Sigmoid colon (tissue), 7 donors: ENCODE measurements around the gene CNPY1. TPM values are rescaled to one million over a fixed set of nuclear protein-coding genes. Genes with fewer than 3 reads are reported as not detected.

ENCODE experiments used
- DNase-seq: peaks from one replicate; pipeline ENCODE4 v3.0.0-alpha.2; 2019
- H3K27ac ChIP-seq, 4 donors: fragments of 200-600 bp; sonication (generic); one replicate each; pipeline ENCODE4 v1.5.1; 2016 to 2019; ENCODE audit warnings: mild to moderate bottlenecking in 1 of 4
- H3K27me3 ChIP-seq, 3 donors: fragments of 200-600 bp; sonication (generic); one replicate each; pipeline ENCODE4 v1.5.1; 2019; ENCODE audit warnings: mild to moderate bottlenecking in 1 of 3
- H3K36me3 ChIP-seq, 4 donors: fragments of 200-600 bp; sonication (generic); one replicate each; pipeline ENCODE4 v1.5.1; 2016 to 2019
- H3K4me1 ChIP-seq, 4 donors: fragments of 200-600 bp; sonication (generic); one replicate each; pipeline ENCODE4 v1.5.1; 2017 to 2019
- H3K4me3 ChIP-seq, 4 donors: fragments of 200-600 bp; sonication (generic); one replicate each; pipeline ENCODE4 v1.5.1; 2017 to 2019; ENCODE audit warnings: mild to moderate bottlenecking in 2 of 4, moderate library complexity in 1 of 4
- H3K9me3 ChIP-seq, 4 donors: fragments of 200-600 bp in 3 of 4; sonication (generic) in 3 of 4; one replicate each; pipeline versions ENCODE4 v1.5.1 to v1.6.1; 2013 to 2019
- CTCF ChIP-seq, 4 experiments: fragments of 450-650 bp in 3 of 4; fragments of 200-600 bp in 1 of 4; IDR thresholded peaks; one replicate each; pipeline ENCODE4 v1.5.1; 2016 to 2019; ENCODE audit warnings: antibody characterized with exemption in 4 of 4, mild to moderate bottlenecking in 3 of 4, moderate library complexity in 2 of 4
- EP300 ChIP-seq, 4 donors: sonication (generic); formaldehyde crosslinking; IDR thresholded peaks; one replicate each; pipeline ENCODE4 v1.6.1; 2017; ENCODE audit warnings: antibody characterized with exemption in 4 of 4
- POLR2A ChIP-seq, 2 donors: fragments of 450-650 bp; IDR thresholded peaks; one replicate each; pipeline ENCODE4 v1.6.1; 2016; ENCODE audit warnings: antibody characterized with exemption in 2 of 2, mild to moderate bottlenecking in 2 of 2, moderate library complexity in 2 of 2
- POLR2AphosphoS5 ChIP-seq, 4 donors: sonication (generic); formaldehyde crosslinking; IDR thresholded peaks; one replicate each; pipeline ENCODE4 v1.6.1; 2017; ENCODE audit warnings: antibody characterized with exemption in 4 of 4
- WGBS, 2 donors: extraction: QIAGEN DNeasy Blood & Tissue Kit; methylation state at CpG; one replicate each; pipeline ENCODE4 v1.1.7; 2013; 5-methylcytosine and 5-hydroxymethylcytosine counted together
- intact Hi-C: fragments of 100-400 bp; cut with DNase I; formaldehyde crosslinking; loops from one replicate; pipeline ENCODE4 v1.15.1; 2023
- polyA plus RNA-seq, 3 donors: library from polyadenylated mRNA; stranded (reverse); fragments of 200-250 nt; gene quantifications; one replicate each; pipeline ENCODE4 v1.2.3, GENCODE V29; 2013
- total RNA-seq, 4 donors: library from RNA; depleted of rRNA; stranded (reverse); fragments of >200 nt; gene quantifications; one replicate each; pipeline ENCODE4 v1.1.0, GENCODE V29; 2016
- donor health status: healthy with polysubstance abuse.
- donor health status: Bipolar disorder and iron deficiency.
- donor health status: healthy.

Gene CNPY1
- total and polyA plus RNA-seq, 7 donors: not detected

DNA sequence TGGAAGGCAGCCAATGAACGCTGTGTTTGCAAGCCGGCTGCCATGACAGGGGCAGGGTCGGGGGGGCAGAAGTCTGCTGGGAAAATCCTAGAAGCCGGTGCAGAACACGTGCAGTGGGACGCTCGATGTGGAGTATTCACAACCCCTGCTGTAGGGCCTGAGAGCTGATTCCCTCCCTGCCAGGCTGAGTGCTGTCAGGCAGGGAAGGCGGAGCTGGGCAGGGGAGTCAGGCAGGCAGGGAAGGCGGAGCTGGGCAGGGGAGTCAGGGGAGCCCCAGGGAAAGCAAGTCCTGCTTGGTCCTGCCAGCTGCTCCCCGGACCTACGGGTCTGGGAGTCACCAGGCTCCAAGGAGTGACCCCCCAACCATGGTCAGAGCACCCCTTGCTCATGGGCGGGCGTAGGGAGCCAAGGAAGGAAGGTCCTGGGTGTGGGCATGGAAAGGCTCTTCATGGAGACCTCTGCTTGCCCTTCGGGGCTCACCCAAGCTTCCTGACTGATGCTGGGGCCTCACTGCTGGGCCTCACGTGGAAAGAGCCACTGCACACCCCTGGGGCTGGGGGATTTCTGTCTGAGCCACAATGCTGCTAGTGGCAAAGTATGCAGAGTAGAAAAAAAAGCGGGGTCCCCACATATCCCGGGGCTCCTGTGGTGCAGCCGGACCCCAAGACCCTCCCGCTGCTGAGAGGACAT, 4.2 kb downstream of the CNPY1 start:
- TF ChIP-seq POLR2AphosphoS5 (IDR thresholded peaks at IDR 0.05) (no peak), CTCF (IDR thresholded peaks at IDR 0.05) (no peak), POLR2A (IDR thresholded peaks at IDR 0.05) (no peak), EP300 (IDR thresholded peaks at IDR 0.05) (no peak)
- no peak overlapping the region for H3K27ac ChIP-seq
- H3K27me3 ChIP-seq: peaks cover 0 to 22% (median 0%) of the 10 kb centered on the region in 3 donors
- no peaks in the 10 kb centered on the region for H3K36me3 ChIP-seq
- 62 to 71% methylated on average over 19 of the region's 19 CpGs for WGBS, 2 donors
- intact Hi-C loops: no loop called here
- peaks cover 0 to 5% (median 0%) of the 10 kb centered on the region in 4 donors for H3K4me1 ChIP-seq
- H3K4me3 ChIP-seq: no peak overlapping the region
- H3K9me3 ChIP-seq: no peaks in the 10 kb centered on the region
- DNase-seq: no peak

DNA sequence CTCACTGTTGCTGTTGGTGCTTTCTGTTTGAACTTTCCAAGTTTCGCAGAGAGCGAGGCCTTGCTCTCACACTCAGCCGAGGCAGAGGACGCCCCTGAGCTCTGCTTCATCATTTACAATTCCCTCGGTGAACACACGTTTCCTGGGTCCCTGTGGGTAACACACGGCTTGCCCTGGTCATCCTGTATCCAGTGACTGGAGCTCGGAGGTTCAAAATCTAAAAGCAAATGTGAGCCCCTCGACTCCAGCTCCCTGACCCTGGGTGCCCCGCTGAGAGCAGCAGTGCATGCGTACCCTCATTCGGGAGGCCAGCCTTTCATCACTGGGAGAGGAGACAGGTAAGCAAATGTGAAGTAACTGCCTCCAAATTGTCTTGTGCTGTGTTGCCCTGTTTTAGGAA, 5.8 kb downstream of the CNPY1 start:
- TF ChIP-seq POLR2A (IDR thresholded peaks at IDR 0.05): no peak
- TF ChIP-seq EP300 (IDR thresholded peaks at IDR 0.05): no peak
- no peak for TF ChIP-seq POLR2AphosphoS5 (IDR thresholded peaks at IDR 0.05)
- TF ChIP-seq CTCF (IDR thresholded peaks at IDR 0.05): no peak
- DNase-seq: no peak
- peaks cover 0 to 5% (median 0%) of the 10 kb centered on the region in 4 donors for H3K4me1 ChIP-seq
- H3K27ac ChIP-seq: no peak overlapping the region
- H3K9me3 ChIP-seq: peaks cover 0 to 2% (median 0%) of the 10 kb centered on the region in 4 donors
- intact Hi-C loops: no loop called here
- 71 to 75% methylated on average over 12 of the region's 12 CpGs for WGBS, 2 donors
- H3K27me3 ChIP-seq: peaks cover 0 to 32% (median 12%) of the 10 kb centered on the region in 3 donors
- no peaks in the 10 kb centered on the region for H3K36me3 ChIP-seq
- H3K4me3 ChIP-seq: no peak overlapping the region

DNA sequence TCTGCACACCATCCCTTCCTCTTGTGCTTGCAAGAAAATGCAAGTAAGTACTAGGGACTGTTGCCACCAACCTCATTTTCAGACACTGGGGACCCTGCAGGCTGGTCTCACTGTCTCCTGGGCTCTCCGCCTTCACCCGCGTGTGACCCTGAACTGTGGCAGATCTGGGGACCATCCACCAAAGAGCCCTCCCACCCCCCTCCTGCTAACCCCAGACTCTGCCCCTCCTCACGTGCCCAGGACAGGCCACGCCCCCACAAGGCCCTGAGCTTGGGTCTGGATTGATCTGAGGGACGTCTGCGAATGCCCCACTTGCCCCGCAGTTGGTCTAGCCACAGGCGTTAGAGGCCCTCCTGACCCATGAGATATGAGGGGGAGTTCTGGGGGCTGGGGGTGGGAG, 8.1 kb downstream of the CNPY1 start:
- no peak overlapping the region for H3K4me3 ChIP-seq
- TF ChIP-seq EP300 (IDR thresholded peaks at IDR 0.05) (no peak), POLR2AphosphoS5 (IDR thresholded peaks at IDR 0.05) (no peak), POLR2A (IDR thresholded peaks at IDR 0.05) (no peak), CTCF (IDR thresholded peaks at IDR 0.05) (no peak)
- DNase-seq: no peak
- no peak overlapping the region for H3K27ac ChIP-seq
- peaks cover 10 to 55% (median 34%) of the 10 kb centered on the region in 3 donors for H3K27me3 ChIP-seq
- peaks cover 0 to 2% (median 0%) of the 10 kb centered on the region in 4 donors for H3K9me3 ChIP-seq
- WGBS, 2 donors: 42 to 56% methylated on average over 9 of the region's 9 CpGs
- intact Hi-C loops: no loop called here
- H3K36me3 ChIP-seq: no peaks in the 10 kb centered on the region
- H3K4me1 ChIP-seq: peaks cover 0 to 10% (median 7%) of the 10 kb centered on the region in 4 donors

DNA sequence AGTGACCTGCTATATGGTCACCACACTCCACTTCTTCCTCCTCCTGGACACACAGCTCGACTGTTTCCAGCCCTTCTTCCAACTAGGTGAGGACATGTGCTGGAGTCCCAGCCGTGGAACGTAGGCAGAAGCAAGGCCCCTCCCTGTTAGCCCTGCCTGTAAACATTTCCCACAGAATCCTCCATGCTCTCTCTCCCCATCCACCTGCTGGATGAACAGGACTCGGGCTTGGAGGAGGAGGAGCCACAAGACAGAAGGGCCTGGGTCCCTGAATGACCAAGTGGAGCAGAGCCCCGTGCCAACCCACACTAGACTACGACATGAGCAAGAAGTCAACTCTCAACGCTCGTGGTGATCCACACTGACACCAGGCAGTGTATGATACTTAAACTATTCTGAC, 9.9 kb downstream of the CNPY1 start:
- intact Hi-C loops: no loop called here
- TF ChIP-seq EP300 (IDR thresholded peaks at IDR 0.05): no peak
- TF ChIP-seq POLR2AphosphoS5 (IDR thresholded peaks at IDR 0.05): no peak
- no peak for TF ChIP-seq POLR2A (IDR thresholded peaks at IDR 0.05)
- TF ChIP-seq CTCF (IDR thresholded peaks at IDR 0.05): no peak
- H3K36me3 ChIP-seq: no peaks in the 10 kb centered on the region
- H3K9me3 ChIP-seq: peaks cover 0 to 2% (median 0%) of the 10 kb centered on the region in 4 donors
- WGBS, 2 donors: 61 to 75% methylated on average over 8 of the region's 8 CpGs
- no peak overlapping the region for H3K27ac ChIP-seq
- peaks cover 16 to 63% (median 53%) of the 10 kb centered on the region in 3 donors for H3K27me3 ChIP-seq
- no peak for DNase-seq
- H3K4me1 ChIP-seq: peaks cover 0 to 14% (median 13%) of the 10 kb centered on the region in 4 donors
- no peak overlapping the region for H3K4me3 ChIP-seq
